ENCODE results near the gene UCN.

Gene UCN

DNA sequence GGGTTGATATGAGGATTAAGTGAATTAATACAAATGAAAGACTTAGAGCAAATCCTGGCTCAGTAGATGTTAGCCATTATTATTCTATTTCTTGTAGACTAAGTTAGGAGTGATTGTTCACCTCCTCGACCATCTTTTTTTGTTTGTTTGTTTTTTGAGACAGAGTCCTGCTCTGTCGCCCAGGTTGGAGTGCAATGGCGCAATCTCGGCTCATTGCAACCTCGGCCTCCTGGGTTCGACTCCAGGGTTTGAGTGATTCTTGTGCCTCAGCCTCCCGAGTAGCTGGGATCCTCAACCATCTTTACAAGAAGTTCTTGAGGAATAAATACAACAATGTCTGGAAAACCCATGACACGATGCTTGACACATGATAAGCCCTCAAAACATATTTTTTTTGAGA is 13.3 kb downstream of the UCN start:
- H3K27me3 ChIP-seq (ENCODE audit: insufficient read depth, insufficient read length): no peaks in the 10 kb centered on the region
- H3K4me1 ChIP-seq (ENCODE audit: insufficient read depth, insufficient read length): no peaks in the 10 kb centered on the region
- no peaks in the 10 kb centered on the region for H3K9me3 ChIP-seq (ENCODE audit: insufficient read depth, low read length)
- no peak overlapping the region for H3K4me3 ChIP-seq (ENCODE audit: insufficient read length, low read depth)
- TF ChIP-seq YY1 (IDR thresholded peaks at IDR 0.05; ENCODE audit: insufficient read depth, insufficient read length): no peak
- no peak for TF ChIP-seq SUZ12 (IDR thresholded peaks at IDR 0.05; ENCODE audit: extremely low read depth, insufficient read depth, insufficient read length)
- no peak for TF ChIP-seq ZNF274 (IDR thresholded peaks at IDR 0.05; ENCODE audit: low read depth, low read length)
- no peaks in the 10 kb centered on the region for H3K36me3 ChIP-seq (ENCODE audit: insufficient read depth, insufficient read length, low read length)
- no peak overlapping the region for H3K9ac ChIP-seq (ENCODE audit: insufficient read length, low read depth)
- DNase-seq (ENCODE audit: low read depth, low spot score): no peak

DNA sequence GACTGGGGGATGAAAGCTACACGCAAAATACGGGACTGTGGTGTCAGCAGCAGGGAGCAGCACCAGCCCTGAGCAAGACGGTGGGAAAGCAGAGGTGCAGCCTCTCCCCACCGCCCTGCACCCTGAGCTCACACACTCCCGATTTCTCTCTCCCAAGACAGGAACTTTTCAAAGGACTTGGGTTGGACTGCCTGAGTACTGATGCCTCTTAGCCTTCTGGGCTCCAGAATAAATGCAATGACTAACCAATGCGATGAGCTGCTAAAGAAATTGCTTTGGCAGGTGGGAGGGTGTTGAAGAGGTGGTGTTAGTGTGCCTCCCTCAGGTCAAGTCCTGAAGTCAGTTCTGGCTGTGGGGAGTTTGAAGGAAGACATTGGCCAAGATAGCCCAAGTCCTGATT is 16.4 kb downstream of the UCN start:
- Histone ChIP-seq H3K36me3 (ENCODE audit: insufficient read depth, insufficient read length, low read length) (no peaks in the 10 kb centered on the region), H3K4me3 (ENCODE audit: insufficient read length, low read depth) (no peak overlapping the region), H3K9ac (ENCODE audit: insufficient read length, low read depth) (no peak overlapping the region), H3K4me1 (ENCODE audit: insufficient read depth, insufficient read length) (no peaks in the 10 kb centered on the region), H3K27me3 (ENCODE audit: insufficient read depth, insufficient read length) (no peaks in the 10 kb centered on the region), H3K9me3 (ENCODE audit: insufficient read depth, low read length) (no peaks in the 10 kb centered on the region)
- no peak for DNase-seq (ENCODE audit: low read depth, low spot score)
- no peak for TF ChIP-seq ZNF274 (IDR thresholded peaks at IDR 0.05; ENCODE audit: low read depth, low read length)
- TF ChIP-seq SUZ12 (IDR thresholded peaks at IDR 0.05; ENCODE audit: extremely low read depth, insufficient read depth, insufficient read length): no peak
- no peak for TF ChIP-seq YY1 (IDR thresholded peaks at IDR 0.05; ENCODE audit: insufficient read depth, insufficient read length)

DNA sequence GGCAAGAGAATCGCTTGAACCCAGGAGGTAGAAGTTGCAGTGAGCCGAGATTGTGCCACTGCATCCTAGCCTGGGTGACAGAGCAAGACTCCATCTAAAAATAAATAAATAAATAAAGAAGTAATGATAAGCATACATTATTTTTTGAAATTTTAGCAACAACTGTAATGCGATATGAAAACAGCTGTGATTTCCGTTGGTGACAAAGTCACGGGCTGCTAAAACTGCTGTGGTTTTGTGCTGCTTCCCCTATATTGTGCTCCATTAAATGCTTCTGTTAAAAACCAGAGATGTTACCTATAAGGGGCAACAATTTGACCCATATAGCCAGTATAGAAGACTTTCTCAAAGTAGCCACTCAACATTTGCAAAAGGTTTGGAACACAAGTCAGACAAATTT is 17.7 kb downstream of the UCN start:
- H3K9me3 ChIP-seq (ENCODE audit: insufficient read depth, low read length): no peaks in the 10 kb centered on the region
- no peak overlapping the region for H3K4me3 ChIP-seq (ENCODE audit: insufficient read length, low read depth)
- no peak for DNase-seq (ENCODE audit: low read depth, low spot score)
- no peak for TF ChIP-seq YY1 (IDR thresholded peaks at IDR 0.05; ENCODE audit: insufficient read depth, insufficient read length)
- TF ChIP-seq SUZ12 (IDR thresholded peaks at IDR 0.05; ENCODE audit: extremely low read depth, insufficient read depth, insufficient read length): no peak
- TF ChIP-seq ZNF274 (IDR thresholded peaks at IDR 0.05; ENCODE audit: low read depth, low read length): no peak
- no peaks in the 10 kb centered on the region for H3K27me3 ChIP-seq (ENCODE audit: insufficient read depth, insufficient read length)
- H3K36me3 ChIP-seq (ENCODE audit: insufficient read depth, insufficient read length, low read length): no peaks in the 10 kb centered on the region
- H3K4me1 ChIP-seq (ENCODE audit: insufficient read depth, insufficient read length): no peaks in the 10 kb centered on the region
- H3K9ac ChIP-seq (ENCODE audit: insufficient read length, low read depth): no peak overlapping the region

DNA sequence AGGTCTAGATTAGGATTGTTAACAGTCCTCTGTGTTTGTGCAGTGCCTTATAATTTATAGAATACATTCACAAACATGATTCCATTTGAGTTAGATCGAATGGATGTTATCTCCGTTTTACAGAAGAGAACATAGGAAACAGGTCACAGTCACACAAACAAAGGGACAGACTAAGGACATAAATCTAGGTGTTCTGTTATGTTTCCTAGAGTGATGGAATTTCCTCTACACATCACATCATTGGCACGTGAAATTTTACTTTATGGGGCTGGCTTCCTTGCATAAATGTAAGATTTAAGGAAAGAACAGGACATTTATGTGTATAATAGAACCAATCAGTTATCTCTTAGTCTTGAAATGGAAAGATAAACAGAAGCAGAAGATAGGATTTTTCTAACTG is 19.6 kb downstream of the UCN start:
- Histone ChIP-seq H3K4me3 (ENCODE audit: insufficient read length, low read depth) (no peak overlapping the region), H3K27me3 (ENCODE audit: insufficient read depth, insufficient read length) (peaks cover 5% of the 10 kb centered on the region), H3K4me1 (ENCODE audit: insufficient read depth, insufficient read length) (no peaks in the 10 kb centered on the region), H3K9ac (ENCODE audit: insufficient read length, low read depth) (no peak overlapping the region), H3K9me3 (ENCODE audit: insufficient read depth, low read length) (no peaks in the 10 kb centered on the region), H3K36me3 (ENCODE audit: insufficient read depth, insufficient read length, low read length) (no peaks in the 10 kb centered on the region)
- TF ChIP-seq ZNF274 (IDR thresholded peaks at IDR 0.05; ENCODE audit: low read depth, low read length) (no peak), YY1 (IDR thresholded peaks at IDR 0.05; ENCODE audit: insufficient read depth, insufficient read length) (no peak), SUZ12 (IDR thresholded peaks at IDR 0.05; ENCODE audit: extremely low read depth, insufficient read depth, insufficient read length) (no peak)
- DNase-seq (ENCODE audit: low read depth, low spot score): no peak

DNA sequence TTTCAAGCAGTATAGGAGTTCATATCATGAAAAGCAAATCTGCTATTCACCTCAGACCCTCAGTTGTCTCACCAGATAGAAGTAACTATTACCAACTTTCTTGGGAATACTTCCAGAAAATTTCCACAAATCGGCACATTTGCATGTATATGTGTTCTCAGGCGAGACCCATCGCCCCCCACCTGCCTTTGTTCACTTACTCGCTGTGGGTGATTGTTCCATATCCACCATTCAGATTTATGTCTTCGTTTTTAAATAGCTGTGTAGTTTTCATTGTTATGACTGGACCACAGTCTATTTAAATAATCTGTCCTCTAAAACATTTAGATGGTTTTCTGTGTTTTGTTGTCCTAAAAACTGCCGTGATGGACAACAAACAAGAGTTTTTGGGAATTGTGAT is 22.8 kb downstream of the UCN start:
- Histone ChIP-seq H3K36me3 (ENCODE audit: insufficient read depth, insufficient read length, low read length) (no peaks in the 10 kb centered on the region), H3K4me1 (ENCODE audit: insufficient read depth, insufficient read length) (peaks cover 6% of the 10 kb centered on the region)
- DNase-seq (ENCODE audit: low read depth, low spot score): no peak

DNA sequence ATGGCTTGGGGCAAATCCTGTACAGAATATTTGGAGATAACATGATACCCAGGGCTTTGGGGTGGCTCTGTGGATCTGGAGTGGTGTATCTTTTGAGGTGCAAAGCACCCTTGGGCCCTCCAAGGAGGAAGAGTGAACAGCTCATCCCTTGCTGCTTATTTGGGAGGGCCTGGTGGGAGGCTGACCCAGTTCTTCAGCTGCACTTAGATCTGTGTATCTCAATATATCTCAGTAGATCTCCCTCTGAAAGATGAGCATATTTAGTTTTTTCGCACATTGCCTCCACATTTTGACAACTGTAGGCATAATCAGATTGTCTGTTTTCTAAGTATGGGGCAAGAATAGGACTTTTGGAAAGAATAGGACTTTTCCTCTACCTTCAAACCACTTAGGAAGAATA is 23.2 kb downstream of the UCN start:
- TF ChIP-seq YY1 (IDR thresholded peaks at IDR 0.05; ENCODE audit: insufficient read depth, insufficient read length): no peak
- TF ChIP-seq SUZ12 (IDR thresholded peaks at IDR 0.05; ENCODE audit: extremely low read depth, insufficient read depth, insufficient read length): no peak
- no peak for TF ChIP-seq ZNF274 (IDR thresholded peaks at IDR 0.05; ENCODE audit: low read depth, low read length)
- no peak overlapping the region for H3K4me3 ChIP-seq (ENCODE audit: insufficient read length, low read depth)
- peaks cover 5% of the 10 kb centered on the region for H3K27me3 ChIP-seq (ENCODE audit: insufficient read depth, insufficient read length)
- H3K9ac ChIP-seq (ENCODE audit: insufficient read length, low read depth): no peak overlapping the region
- no peak for DNase-seq (ENCODE audit: low read depth, low spot score)
- peaks cover 6% of the 10 kb centered on the region for H3K4me1 ChIP-seq (ENCODE audit: insufficient read depth, insufficient read length)
- no peaks in the 10 kb centered on the region for H3K9me3 ChIP-seq (ENCODE audit: insufficient read depth, low read length)
- no peaks in the 10 kb centered on the region for H3K36me3 ChIP-seq (ENCODE audit: insufficient read depth, insufficient read length, low read length)

More for the DNA sequence above, 22.8 kb downstream of the UCN start:
- no peak overlapping the region for H3K9ac ChIP-seq (ENCODE audit: insufficient read length, low read depth)
- no peaks in the 10 kb centered on the region for H3K9me3 ChIP-seq (ENCODE audit: insufficient read depth, low read length)
- TF ChIP-seq YY1 (IDR thresholded peaks at IDR 0.05; ENCODE audit: insufficient read depth, insufficient read length) (no peak), SUZ12 (IDR thresholded peaks at IDR 0.05; ENCODE audit: extremely low read depth, insufficient read depth, insufficient read length) (no peak), ZNF274 (IDR thresholded peaks at IDR 0.05; ENCODE audit: low read depth, low read length) (no peak)
- H3K27me3 ChIP-seq (ENCODE audit: insufficient read depth, insufficient read length): peaks cover 5% of the 10 kb centered on the region
- no peak overlapping the region for H3K4me3 ChIP-seq (ENCODE audit: insufficient read length, low read depth)

DNA sequence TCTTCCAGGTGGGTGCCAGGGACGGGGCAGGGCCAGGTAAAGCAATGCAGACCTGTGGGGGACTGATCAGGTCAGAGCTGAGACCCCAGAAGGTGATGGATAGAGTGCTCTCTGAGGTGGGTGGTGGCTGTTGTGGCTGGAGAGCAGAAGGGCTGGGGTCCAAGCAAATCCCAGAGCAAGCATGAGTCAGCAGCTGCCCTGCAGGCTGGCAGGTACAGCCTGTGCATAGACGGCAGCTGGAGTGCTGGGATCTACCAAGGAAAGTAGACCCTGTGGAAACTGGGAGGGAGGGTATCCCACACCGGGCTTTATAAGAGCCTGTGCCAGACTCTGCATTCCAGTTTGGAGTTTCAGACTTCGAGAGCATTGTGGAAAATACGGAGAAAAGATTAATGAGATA is 25.4 kb downstream of the UCN start:
- H3K36me3 ChIP-seq (ENCODE audit: insufficient read depth, insufficient read length, low read length): no peaks in the 10 kb centered on the region
- peak overlapping the region; percentile 59 for H3K9ac ChIP-seq (ENCODE audit: insufficient read length, low read depth)
- TF ChIP-seq ZNF274 (IDR thresholded peaks at IDR 0.05; ENCODE audit: low read depth, low read length) (no peak), SUZ12 (IDR thresholded peaks at IDR 0.05; ENCODE audit: extremely low read depth, insufficient read depth, insufficient read length) (no peak), YY1 (IDR thresholded peaks at IDR 0.05; ENCODE audit: insufficient read depth, insufficient read length) (no peak)
- H3K9me3 ChIP-seq (ENCODE audit: insufficient read depth, low read length): no peaks in the 10 kb centered on the region
- peak overlapping the region; percentile 29 for H3K4me3 ChIP-seq (ENCODE audit: insufficient read length, low read depth)
- no peak for DNase-seq (ENCODE audit: low read depth, low spot score)
- peaks cover 6% of the 10 kb centered on the region for H3K4me1 ChIP-seq (ENCODE audit: insufficient read depth, insufficient read length)
- H3K27me3 ChIP-seq (ENCODE audit: insufficient read depth, insufficient read length): peaks cover 5% of the 10 kb centered on the region

Measured in NT2/D1 (cell line).